NK-92 (cell line): ENCODE results near the gene EGFR.

Experiments
- DNase-seq: peaks from one replicate; lab custom pipeline; 2025; ENCODE audit not compliant: unreplicated experiment; lab: John Stamatoyannopoulos, UW

EGFR gene

GRCh38 chr7:55018361-55019190 is at the start of gene EGFR:
EGFR (plus strand) TSS chr7:55019017; CDS start chr7:55019278, 261 bp downstream.
- no peak for DNase-seq

GRCh38 chr7:54969208-54969967 is 49.4 kb upstream of the EGFR start:
- no peak for DNase-seq

- no peak for DNase-seq
Measured at GRCh38 chr7:54972733-54973294, 46.0 kb upstream of the EGFR start.

- no peak for DNase-seq
Measured at GRCh38 chr7:54978364-54979116, 40.3 kb upstream of the EGFR start.

DNA sequence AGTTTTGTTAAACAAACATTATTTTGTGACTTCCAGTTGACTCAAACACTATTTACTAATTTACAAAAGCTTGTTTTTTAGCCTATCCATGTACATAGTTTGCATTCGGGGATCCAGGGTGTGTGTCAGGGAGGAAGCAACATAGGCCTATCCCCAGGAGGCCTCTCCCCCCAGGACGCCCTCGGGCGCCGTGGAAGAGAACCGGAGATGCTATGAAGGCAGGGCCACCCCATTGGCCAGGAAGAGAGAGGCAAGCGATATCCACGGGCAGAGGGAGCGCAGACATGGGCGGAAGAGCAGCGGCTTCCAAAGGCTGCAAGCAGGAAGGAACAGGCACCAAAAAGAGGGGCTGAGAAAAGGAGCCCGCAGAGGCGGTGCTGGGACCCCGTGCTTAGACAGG is 38.3 kb upstream of the EGFR start:
- no peak for DNase-seq

DNA sequence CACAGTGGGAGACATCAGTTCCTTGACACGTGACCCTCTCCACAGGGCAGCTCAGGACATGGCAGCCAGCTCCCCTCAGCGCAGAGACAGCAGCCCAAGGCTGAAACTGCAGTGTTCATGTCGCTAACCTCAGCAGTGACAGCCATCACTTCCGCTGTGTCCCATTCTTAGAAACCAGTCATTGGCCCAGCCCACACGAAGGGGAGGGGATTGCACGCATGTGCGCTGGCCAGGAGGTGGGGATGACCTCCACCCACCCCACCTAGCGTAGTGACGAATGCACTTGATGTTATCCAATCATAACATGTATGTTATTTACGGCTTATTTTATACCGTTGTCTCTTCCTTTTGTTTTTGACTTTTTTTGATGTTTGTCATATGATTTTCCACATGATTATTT is 36.9 kb upstream of the EGFR start:
- no peak for DNase-seq

GRCh38 chr7:54985426-54986330 is 33.1 kb upstream of the EGFR start:
- DNase-seq, result no peak

GRCh38 chr7:54986716-54987115 is 32.1 kb upstream of the EGFR start:
- DNase-seq, result no peak

DNA sequence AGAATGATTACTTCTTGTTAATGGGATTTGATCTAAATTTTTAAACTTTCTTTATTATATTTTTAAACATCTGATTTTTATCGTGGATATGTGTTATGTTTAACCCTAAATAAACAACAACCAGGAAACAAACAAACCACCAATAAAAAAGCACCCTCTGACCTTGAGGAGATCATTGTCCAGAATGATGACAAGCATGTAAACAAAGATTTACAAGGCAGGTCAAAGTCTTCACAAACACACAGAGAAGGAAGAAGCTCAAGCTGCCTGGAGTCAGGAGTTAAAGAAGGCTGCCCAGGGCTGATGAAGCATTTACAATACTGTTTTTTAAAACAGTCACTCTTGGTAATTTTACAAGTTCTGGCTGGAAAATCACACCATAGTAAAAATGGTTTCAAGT is 31.0 kb upstream of the EGFR start:
- no peak for DNase-seq

DNA sequence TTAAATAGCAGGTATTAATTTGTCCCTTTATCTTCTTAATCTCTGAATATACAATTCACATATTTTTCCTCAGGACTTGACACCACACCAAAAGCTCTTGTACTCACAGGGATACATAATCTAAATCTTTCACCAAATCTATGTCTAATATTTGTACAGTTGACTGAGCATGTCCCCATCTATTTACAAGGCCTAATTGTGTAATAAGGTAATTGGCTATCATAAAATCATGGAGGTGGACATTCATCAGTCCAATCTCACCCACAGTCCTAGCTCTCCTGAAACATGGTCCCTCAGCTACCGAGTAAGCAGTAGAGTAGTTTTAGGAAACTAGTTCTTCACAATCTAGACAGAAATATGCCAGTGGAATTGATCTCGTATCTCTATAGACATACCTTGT is 30.3 kb upstream of the EGFR start:
- DNase-seq, result no peak

DNA sequence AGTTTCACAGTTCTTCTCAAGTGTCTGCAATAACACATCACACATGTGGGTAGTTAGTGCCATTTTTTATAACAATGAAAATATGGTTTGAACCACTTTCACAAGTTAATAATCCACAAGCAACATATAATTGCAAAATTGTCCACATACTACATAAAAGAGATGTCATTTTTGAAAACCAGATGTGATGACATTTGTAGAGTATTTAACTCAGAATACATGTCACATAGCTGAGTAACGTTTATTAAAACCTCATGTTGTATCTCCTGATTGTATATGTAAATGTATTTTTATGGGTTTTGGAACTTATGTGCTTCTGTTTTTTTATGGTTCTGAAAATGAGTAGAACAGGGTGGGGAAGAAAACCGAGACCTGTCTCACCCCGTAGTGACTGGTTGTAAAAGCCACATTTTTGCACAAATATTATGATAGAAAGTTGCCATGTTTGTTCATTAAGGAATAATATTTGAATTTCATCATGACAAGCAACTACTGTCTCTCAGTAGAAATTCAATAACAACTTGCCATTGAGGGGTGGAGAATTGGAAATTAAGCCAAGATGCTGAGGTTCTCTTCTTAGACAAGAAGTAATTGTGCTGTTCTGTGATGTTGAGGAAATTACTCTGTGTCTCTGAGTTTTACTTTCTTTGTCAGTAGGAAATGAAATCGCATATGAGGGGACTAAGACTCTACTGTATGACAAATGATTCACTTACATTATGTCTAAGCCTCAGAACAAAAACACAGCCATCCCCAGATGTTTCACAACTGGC is 29.2 kb upstream of the EGFR start:
- DNase-seq, result no peak

- DNase-seq, result no peak
Measured at GRCh38 chr7:54991341-54991740, 27.5 kb upstream of the EGFR start.

DNA sequence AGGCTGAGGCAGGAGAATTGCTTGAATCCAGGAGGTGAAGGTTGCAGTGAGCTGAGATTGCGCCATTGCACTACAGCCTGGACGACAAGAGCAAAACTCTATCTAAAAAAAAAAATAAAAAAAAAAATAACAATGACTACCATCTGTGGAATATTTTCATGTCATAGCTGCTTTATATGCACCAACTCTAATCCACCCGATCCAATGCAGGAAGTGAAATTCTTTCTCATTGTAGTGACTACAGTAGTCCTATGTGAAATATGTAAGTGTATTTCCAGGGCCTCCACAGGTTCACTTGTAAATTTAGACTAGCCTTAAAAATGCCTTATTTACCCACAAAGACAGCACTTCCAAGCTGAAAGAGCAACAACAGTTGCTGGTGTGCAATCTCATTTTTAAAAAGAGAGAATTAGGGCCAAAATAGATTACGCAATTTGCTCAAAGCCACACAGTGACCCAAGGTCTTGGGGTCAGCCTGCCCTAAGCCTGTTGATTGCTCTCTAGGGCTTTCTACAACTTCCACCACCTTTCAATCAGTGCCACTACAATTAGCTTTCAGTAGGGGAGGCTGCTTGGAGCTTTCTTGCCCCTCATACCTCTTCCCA is 25.8 kb upstream of the EGFR start:
- DNase-seq, result no peak

DNA sequence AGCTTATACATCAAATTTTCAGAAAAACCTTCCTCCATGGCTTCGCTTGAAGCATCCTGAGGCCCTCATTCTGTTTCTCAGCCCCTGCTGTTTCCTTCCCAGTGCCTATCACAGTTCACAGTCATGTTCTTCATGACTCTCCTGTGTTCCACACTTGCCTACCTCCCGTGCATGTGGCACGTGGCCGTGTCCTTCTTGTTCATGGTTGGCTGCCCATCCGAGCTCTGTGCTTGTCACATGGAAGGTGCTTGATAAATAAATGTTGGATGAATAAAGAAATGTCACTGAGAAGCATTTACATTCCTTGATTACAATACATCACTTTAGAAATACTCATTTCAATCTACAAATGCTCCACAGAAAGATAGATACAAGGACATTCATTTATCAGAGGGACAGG is 23.7 kb upstream of the EGFR start:
- no peak for DNase-seq

DNA sequence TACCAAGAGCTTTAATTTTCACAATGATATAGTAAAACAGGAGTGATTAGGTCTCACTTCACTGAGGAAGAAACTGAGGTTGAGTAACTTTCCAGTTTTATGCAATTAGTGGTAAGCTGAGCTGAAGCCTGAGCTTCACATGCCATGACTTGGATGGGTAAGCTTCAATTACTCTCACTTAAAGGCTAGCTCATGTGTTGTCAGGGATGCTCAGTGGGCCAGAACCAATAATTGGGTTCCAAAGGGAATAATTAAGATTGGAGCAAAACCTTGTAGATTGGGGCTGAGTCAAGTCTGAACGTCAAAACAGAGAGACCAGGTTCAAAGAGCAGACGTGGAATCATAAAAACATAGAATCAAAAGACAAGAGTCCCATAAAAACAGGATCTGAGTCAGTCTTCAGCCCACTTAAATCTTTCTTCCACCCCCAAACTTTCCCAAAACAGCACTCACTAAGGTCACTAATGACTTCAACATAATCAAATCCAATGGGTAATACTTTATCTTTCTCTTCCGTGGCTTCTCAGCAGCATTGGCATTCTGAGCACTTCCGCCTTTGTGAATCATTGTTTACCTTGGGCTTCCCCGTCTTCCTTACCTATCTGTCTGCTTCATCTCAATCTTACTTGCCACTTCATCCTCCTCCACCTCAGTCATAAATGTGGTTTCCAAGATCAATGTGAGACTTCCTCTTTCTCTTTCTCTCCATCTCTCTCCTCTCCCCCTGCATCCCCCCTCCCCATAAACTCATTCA is 23.0 kb upstream of the EGFR start:
- no peak for DNase-seq

GRCh38 chr7:54996391-54996790 is 22.4 kb upstream of the EGFR start:
- DNase-seq, result no peak

DNA sequence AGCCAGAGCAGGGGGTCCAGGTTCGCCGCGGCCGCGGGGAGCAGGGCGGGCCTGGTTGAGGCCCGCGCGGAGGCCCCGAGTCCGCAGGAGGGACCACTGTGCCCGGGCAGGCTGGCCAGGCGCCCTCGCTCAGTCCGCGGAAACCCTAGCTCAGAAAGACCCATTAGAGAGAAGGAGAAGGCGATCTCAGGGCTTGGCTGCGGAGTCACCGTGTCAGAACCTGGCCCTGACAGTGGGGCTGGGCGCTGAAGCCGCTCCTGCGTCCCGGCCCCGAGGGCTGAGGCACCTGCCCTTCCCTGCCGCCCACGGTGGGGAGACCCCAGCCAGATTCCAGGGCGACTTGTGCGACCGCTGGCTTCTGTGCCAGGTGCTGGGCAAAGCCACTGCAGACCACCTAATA is 14.2 kb upstream of the EGFR start:
- DNase-seq, result no peak

DNA sequence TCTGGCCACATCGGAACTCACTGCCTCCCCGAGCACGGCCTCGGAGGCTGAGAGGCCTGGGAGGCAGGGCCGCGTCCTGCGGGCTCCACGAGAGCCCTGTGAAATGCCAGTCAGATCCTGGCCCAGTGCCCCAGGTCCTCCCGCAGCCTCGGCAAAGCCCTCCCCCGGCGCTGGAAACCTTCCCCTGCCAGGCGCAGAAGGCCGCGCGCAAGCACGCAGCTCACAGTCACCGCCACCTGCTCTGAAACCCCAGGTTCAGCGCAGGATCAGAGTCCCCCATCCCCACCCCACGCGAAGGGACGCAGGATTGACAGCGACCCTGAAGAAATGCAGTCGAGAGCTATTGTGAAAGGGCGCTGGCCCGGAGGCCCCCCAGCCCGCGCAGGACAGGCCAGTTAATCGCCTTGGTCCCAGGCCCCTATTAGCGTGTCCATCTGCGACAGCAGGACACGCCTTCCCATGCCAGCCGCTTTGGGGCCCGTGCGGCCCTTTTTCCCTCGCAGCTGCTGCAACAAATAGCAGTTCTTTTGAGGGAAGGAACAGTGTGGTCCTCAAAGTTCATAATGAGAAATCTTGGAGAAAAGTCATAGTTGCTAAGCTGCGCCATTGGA is 13.5 kb upstream of the EGFR start:
- DNase-seq, result no peak
